Measurements from ENCODE around the gene GRIK3. TPM values are rescaled to one million over a fixed set of nuclear protein-coding genes. Genes with fewer than 3 reads are reported as not detected.

GRIK3 gene
- polyA plus RNA-seq, 3 donors = 2.8 to 3.3 (median 3.1) TPM

DNA sequence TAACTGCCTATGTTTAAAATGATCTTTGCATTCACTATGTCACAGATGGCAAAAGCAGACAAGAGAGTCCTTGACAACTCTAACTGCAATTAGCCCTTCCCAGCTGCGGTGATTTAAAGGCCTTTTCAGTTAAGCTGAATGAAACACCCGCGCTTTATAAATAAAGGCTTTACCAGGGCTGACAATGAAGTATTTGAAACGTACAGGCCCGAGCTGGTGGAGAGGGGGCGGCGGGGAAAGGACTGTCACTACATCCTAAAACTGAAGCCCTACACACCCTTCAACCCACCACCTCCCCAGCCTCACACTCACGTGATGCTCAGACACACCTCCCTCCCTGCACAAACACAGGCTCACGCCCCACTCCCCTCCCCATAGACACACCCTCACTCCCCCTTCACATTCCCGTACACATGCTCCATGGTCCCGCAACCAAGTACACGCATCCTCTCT is 45.5 kb downstream of the GRIK3 start:
- DNase-seq (ENCODE audit: extremely low read depth in 1 of 11, low read depth in 9 of 11, low spot score in 4 of 11) = no peak

DNA sequence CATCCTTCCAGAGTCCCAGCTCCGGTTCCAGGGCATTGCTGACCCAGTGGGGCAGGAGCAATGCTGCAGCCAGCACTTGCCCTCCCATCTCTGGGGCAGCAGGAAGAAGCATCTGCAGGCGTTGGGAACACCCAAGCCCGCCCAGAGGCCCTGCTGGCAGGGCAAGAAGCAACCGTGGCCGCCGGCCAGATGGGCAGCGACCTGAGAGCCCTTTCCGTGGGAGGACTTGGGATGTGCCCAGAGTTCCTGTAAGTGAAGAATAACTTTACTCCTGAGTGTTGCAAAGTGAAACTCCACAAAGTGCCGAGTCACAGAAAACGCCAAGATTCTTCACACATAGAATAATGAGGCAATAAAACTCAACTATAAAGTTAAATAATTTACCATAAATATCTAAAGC is 46.0 kb downstream of the GRIK3 start:
- DNase-seq (ENCODE audit: extremely low read depth in 1 of 11, low read depth in 9 of 11, low spot score in 4 of 11) = no peak

DNA sequence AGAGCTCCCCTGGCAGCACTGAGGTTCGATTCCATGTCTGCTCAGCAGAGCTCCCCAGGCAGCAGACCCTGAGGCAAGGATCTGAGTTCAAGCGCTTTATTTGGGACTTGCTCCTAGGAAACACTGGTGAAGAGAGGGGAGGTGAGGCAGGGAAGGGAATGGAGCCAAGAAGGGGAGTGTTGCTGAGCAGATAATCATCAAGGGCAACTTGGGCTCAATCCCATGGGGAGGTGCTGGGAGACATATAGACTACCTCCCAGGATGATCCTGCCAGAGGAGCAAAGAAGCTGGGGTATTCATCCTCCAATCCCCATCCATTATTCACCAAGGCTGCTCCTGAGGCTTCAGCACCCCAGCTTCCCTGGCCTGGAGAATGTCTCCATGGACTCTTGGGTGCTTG is 47.0 kb downstream of the GRIK3 start:
- DNase-seq (ENCODE audit: extremely low read depth in 1 of 11, low read depth in 9 of 11, low spot score in 4 of 11) = no peak

GRCh38 chr1:36986241-36986985 is 47.9 kb downstream of the GRIK3 start:
- no peak for DNase-seq (ENCODE audit: extremely low read depth in 1 of 11, low read depth in 9 of 11, low spot score in 4 of 11)

- no peak for DNase-seq (ENCODE audit: extremely low read depth in 1 of 11, low read depth in 9 of 11, low spot score in 4 of 11)
Measured at GRCh38 chr1:36984675-36985074, 49.6 kb downstream of the GRIK3 start.

- DNase-seq (ENCODE audit: extremely low read depth in 1 of 11, low read depth in 9 of 11, low spot score in 4 of 11) = no peak
Measured at GRCh38 chr1:36984026-36984425, 50.3 kb downstream of the GRIK3 start.

- DNase-seq (ENCODE audit: extremely low read depth in 1 of 11, low read depth in 9 of 11, low spot score in 4 of 11) = no peak
Measured at GRCh38 chr1:36982709-36983108, 51.6 kb downstream of the GRIK3 start.

- DNase-seq (ENCODE audit: extremely low read depth in 1 of 11, low read depth in 9 of 11, low spot score in 4 of 11) = no peak
Measured at GRCh38 chr1:36981771-36982622, 52.3 kb downstream of the GRIK3 start.

GRCh38 chr1:36981126-36981525 is 53.2 kb downstream of the GRIK3 start:
- DNase-seq (ENCODE audit: extremely low read depth in 1 of 11, low read depth in 9 of 11, low spot score in 4 of 11) = no peak

GRCh38 chr1:36977731-36978406 is 56.4 kb downstream of the GRIK3 start:
- no peak for DNase-seq (ENCODE audit: extremely low read depth in 1 of 11, low read depth in 9 of 11, low spot score in 4 of 11)

DNA sequence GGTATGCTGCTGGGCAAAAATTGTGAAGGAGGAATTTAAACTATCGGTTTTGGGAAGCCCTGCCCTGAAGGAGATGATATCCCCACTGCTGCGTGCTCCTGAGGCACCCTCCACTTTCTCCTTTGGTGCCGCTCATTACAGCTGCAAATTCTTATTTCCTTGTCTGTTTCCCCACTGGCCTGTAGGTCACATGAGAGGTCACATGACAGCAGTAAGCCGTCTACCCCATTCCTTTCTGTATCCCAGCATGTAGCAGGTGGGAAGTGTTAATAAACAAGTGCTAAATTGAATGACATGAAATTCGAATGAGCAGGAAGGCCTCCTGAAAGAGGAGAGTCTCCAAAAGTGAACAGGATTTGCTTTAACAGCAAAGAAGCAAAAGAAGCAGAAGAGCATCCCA is 58.7 kb downstream of the GRIK3 start:
- no peak for DNase-seq (ENCODE audit: extremely low read depth in 1 of 11, low read depth in 9 of 11, low spot score in 4 of 11)

- DNase-seq (ENCODE audit: extremely low read depth in 1 of 11, low read depth in 9 of 11, low spot score in 4 of 11) = no peak
Measured at GRCh38 chr1:36973056-36973455, 61.3 kb downstream of the GRIK3 start.

DNA sequence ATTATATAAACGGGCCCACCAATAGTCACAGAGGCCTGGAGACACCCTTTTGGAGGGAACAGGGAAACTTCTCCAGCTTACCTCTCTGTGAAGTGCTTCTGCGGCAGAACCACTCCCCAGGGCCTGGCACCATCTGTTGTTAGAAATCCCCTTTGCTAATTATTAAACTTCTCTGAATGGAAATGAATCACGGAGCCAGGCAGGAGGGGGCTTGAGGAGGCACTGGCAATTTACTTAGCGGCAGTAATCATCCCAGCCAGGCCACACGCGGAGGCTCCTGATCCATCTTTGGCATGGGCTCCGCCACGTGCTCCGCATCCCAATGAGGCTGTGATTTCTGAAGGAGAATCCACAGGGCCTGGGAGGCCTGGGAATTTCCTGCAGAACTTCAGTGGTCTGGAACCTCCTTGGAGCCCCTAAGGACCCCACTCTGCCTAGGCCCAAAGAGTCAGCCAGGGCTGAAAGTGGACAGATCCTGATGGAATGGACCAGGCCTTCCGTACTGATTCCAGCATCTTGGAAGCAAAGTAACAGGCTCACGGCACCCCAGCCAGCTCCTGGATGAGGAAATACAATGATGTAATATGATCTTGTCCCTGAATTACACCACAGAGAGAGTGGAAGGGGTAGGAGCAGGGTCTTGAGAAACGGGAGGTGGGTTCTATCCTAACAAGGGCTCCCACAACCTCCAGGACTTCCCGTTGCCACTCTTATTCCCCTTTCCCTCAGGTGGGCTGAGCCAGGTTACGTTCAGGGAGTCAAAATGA is 62.3 kb downstream of the GRIK3 start:
- no peak for DNase-seq (ENCODE audit: extremely low read depth in 1 of 11, low read depth in 9 of 11, low spot score in 4 of 11)

DNA sequence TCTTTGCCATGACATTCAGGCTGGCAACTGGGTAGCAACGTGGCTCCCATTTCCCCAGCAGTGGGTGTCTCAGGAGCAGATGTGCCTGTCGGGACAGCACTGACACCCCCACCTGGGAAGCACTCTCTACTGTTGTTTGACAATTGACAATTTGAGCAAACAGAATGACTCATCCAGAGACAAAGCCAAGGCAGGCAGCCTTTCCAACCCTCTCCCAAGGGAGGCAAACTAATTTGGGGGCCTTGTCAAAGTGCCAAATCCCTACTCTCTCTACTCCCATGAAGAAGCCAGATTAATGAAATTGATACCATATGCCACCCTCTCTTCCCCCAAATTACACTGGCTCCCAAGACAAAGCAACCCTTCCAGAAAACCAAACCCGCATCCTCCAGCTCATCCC is 65.6 kb downstream of the GRIK3 start:
- no peak for DNase-seq (ENCODE audit: extremely low read depth in 1 of 11, low read depth in 9 of 11, low spot score in 4 of 11)

DNA sequence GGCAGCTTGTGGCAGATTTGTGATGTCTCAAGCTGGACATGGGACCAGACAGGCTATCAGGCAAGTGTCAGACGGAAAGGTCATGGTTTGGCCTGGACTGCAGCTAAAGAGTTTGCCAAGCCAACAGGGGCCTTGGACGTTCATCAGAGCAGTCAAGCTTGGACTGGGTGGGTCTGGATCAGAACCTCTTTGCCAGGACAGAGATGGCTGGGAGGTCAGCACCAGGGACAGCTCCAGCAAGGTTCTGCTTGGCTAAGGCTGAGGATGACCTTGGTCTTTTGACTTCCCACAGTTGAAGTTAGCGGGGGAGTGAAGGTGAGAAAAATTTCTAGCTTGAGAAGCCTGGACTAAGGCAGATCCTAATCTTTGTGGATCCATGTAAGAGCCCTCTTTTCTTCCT is 68.1 kb downstream of the GRIK3 start:
- DNase-seq (ENCODE audit: extremely low read depth in 1 of 11, low read depth in 9 of 11, low spot score in 4 of 11) = peak in 4 of 11 donors; percentile 32 to 57 (median 52)

DNA sequence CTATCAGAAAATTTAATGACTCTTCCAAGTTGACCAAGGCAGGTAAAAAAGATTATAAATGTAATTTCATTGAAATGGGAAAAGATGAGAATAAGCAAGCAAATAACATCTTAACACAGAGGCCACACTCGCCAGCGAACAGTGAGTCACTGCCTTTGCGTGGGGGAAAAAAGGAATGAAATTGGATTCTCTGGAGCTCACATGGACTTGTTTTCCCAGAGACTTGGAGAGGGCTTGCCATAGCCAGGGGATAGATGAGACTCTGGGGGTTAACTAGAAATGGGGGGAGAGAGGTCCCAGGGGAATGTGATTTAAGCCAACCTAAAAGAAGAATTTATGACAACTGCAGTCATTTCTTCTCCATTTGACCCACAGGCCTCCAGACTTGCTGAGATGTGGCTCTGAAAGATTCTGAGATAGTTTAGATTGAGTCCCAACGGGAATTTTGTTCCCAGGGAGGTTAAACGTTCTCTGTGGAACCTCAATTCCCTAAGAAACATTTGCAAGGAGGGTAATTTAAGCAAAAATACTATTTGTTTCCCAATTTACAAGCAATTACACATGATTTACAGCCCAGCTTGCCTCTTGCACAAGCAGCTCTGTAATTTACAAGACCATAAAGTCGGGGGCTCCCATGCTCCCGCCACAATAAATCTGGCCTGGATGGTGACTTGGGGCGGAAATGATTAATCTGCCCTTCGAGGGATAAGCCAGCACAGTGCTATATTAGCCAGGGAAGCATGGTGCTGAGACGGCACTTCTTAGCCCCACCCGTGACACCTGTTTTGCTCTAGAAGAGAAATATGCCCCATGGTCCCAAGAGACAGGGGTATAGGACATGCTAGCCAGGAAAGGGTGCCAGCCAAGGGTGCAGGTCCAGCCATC is 68.8 kb downstream of the GRIK3 start:
- DNase-seq (ENCODE audit: extremely low read depth in 1 of 11, low read depth in 9 of 11, low spot score in 4 of 11) = peak in 2 of 11 donors; percentile 44 to 49

DNA sequence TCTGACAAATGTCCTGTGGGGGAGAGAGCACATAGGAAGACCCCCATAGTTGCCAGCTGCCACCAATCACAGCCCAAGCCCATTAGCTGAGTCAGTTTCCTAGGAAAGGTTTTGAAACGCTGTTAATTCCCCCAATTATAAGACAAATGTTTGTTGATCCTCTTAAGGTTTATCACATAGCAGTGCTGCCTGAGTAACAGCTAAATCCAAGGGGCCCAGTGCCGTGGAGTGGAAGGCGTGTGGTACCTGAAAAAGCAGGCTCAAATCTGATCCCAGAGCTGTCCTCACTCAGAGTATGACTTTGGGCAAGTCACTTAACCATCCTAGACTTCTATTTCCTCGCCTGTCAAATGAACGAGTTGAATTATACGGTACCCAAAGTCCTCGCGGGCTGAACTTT is 69.5 kb downstream of the GRIK3 start:
- no peak for DNase-seq (ENCODE audit: extremely low read depth in 1 of 11, low read depth in 9 of 11, low spot score in 4 of 11)

DNA sequence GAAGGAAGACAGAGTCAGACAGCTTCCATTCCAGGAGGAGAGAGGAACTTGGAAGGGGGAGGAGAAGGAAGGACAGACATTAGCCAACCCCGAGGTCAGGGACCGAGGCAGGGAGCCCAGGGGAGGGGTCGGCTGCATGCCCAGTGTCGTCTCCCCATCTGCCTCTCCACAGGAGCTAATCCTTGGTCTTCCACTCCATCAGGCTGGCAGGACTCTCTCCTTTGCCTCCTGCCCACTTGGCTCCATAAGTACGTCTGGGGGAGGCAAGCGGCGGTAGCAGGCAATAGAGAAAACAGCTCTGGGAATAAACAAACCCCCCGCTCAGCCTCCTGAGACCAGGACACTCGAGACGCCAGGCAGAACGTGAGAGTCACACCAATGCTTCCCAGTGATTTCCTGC is 71.3 kb downstream of the GRIK3 start:
- DNase-seq (ENCODE audit: extremely low read depth in 1 of 11, low read depth in 9 of 11, low spot score in 4 of 11) = no peak

Data from renal cortex interstitium (tissue), 11 donors.